ENCODE results near the gene MAP4. TPM values are rescaled to one million over a fixed set of nuclear protein-coding genes. Genes with fewer than 3 reads are reported as not detected.
"Not testable (repeated sequence)": the region's sequence is repeated elsewhere in the genome, so short reads cannot be mapped to it uniquely, and the experiment has no call there.

The MAP4 gene
- 100 to 1,000 TPM; 214 to 351 (median 231) TPM for total RNA-seq

GRCh38 chr3:48016301-48016973 lies at the start of gene MAP4:
Gene MAP4, minus strand, starts transcription at chr3:48016416. Its CDS starts 17,556 bp downstream, at chr3:47998860.
- TF ChIP-seq POLR2A (IDR thresholded peaks at IDR 0.05), result no peak
- TF ChIP-seq CTCF (IDR thresholded peaks at IDR 0.05), result no peak
- TF ChIP-seq POLR2AphosphoS5 (IDR thresholded peaks at IDR 0.05), result no peak
- TF ChIP-seq EP300 (IDR thresholded peaks at IDR 0.05), result no peak
- peak within 1 kb of the TSS; percentile 38 to 91 (median 74) for H3K27ac ChIP-seq
- ATAC-seq, result no peak
- H3K4me1 ChIP-seq, result peaks cover 35 to 86% (median 38%) of the 10 kb centered on the region in 3 donors
- H3K36me3 ChIP-seq, result no peaks in the 10 kb centered on the region
- no peaks in the 10 kb centered on the region for H3K9me3 ChIP-seq
- no peaks in the 10 kb centered on the region for H3K27me3 ChIP-seq
- H3K4me3 ChIP-seq, result no peak within 1 kb of the TSS
- 20 to 22% methylated on average over 3 of the region's 4 CpGs for WGBS, 2 donors (ENCODE audit: low coverage in 1 of 2)

DNA sequence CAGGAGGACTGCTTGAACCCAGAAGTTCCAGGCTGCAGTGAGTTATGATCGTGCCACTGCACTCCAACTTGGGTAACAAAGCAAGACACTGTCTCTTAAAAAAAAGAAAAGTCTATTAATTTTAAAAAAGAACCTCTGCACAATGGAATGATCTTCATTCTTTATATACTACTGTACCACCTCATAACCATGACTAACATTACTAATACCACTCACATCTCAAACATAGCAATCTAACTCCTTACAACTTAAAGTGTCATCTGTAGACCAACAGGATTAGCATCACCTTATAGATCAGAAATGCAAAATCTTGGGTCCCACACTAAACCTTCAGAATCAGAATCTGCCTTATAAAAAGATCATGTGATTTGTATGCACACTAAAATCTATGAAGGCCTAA lies 48.8 kb upstream of the MAP4 start:
- Histone ChIP-seq H3K4me3 (no peak overlapping the region), H3K36me3 (no peaks in the 10 kb centered on the region), H3K27ac (no peak overlapping the region), H3K9me3 (no peaks in the 10 kb centered on the region), H3K4me1 (peaks cover 0 to 78% (median 10%) of the 10 kb centered on the region in 3 donors), H3K27me3 (no peaks in the 10 kb centered on the region)
- ATAC-seq, result no peak
- no peak for TF ChIP-seq POLR2A (IDR thresholded peaks at IDR 0.05)
- no peak for TF ChIP-seq EP300 (IDR thresholded peaks at IDR 0.05)
- no peak for TF ChIP-seq CTCF (IDR thresholded peaks at IDR 0.05)
- no peak for TF ChIP-seq POLR2AphosphoS5 (IDR thresholded peaks at IDR 0.05)
- 86 to 88% methylated on average over 1 of the region's 1 CpG for WGBS, 2 donors (ENCODE audit: low coverage in 1 of 2)

DNA sequence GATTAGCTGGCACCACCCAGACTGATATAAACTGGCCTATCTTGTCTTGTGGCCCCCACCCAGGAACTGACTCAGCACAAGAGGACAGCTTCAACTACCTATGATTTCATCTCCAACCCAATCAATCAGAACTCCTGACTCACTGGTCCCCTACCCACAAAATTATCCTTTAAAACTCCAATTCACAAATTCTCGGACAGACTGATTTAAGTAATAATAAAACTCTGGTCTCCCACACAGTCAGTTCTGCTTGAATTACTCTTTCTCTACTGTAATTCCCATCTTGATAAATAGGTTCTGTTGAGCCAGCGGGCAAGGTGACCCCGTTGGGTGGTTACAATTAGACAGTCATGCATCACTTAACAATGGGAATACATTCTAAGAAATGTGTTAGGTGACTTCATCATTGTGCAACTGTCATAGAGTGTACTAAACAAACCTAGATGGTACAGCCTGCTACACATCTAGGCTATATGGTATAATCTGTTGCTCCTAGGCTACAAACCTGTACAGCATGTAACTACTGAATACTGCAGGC lies 48.1 kb upstream of the MAP4 start:
- no peak overlapping the region for H3K27ac ChIP-seq
- TF ChIP-seq CTCF (IDR thresholded peaks at IDR 0.05) (no peak), POLR2AphosphoS5 (IDR thresholded peaks at IDR 0.05) (no peak), POLR2A (IDR thresholded peaks at IDR 0.05) (no peak), EP300 (IDR thresholded peaks at IDR 0.05) (no peak)
- no peak overlapping the region for H3K4me3 ChIP-seq
- WGBS, 2 donors (ENCODE audit: low coverage in 1 of 2), result 68 to 100% methylated on average over 1 to 3 of the region's 3 CpGs
- H3K4me1 ChIP-seq, result peaks cover 0 to 72% (median 10%) of the 10 kb centered on the region in 3 donors
- H3K9me3 ChIP-seq, result no peaks in the 10 kb centered on the region
- no peaks in the 10 kb centered on the region for H3K27me3 ChIP-seq
- no peaks in the 10 kb centered on the region for H3K36me3 ChIP-seq
- ATAC-seq, result no peak

- ATAC-seq, H3K27ac ChIP-seq, H3K36me3 ChIP-seq, H3K27me3 ChIP-seq, H3K9me3 ChIP-seq, H3K4me3 ChIP-seq: not testable (repeated sequence)
- peaks cover 0 to 65% (median 10%) of the 10 kb centered on the region in 3 donors for H3K4me1 ChIP-seq
- WGBS, 2 donors (ENCODE audit: low coverage in 1 of 2), result no CpG with 5 or more reads among the region's 33 CpGs
These were observed 45.4 kb upstream of the MAP4 start for GRCh38 chr3:48061586-48061985.

DNA sequence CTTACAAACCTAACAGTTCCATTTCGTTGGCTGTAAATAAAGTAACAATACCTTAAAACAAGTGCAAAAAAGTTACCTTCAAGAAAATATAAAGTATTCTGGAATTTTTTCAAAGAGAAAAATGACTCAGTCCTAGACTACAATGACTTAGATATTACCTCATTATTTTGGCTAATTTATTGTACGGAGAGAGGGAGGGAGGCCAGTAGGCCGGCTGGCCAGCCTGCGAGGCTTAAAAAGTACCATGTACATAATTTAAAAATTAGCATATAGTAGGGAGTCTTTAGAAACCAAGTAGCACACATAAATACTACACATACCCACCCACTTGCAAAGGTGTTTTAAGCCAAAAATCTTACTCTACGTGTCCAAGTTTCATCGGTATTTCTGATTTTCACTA lies 41.9 kb upstream of the MAP4 start:
- no peak overlapping the region for H3K4me3 ChIP-seq
- H3K4me1 ChIP-seq, result peaks cover 0 to 39% (median 6%) of the 10 kb centered on the region in 3 donors
- WGBS, 2 donors (ENCODE audit: low coverage in 1 of 2), result 44 to 73% methylated on average over 6 of the region's 6 CpGs
- no peak for ATAC-seq
- H3K9me3 ChIP-seq, result no peaks in the 10 kb centered on the region
- TF ChIP-seq EP300 (IDR thresholded peaks at IDR 0.05), result no peak
- H3K27ac ChIP-seq, result no peak overlapping the region
- H3K27me3 ChIP-seq, result no peaks in the 10 kb centered on the region
- H3K36me3 ChIP-seq, result no peaks in the 10 kb centered on the region

DNA sequence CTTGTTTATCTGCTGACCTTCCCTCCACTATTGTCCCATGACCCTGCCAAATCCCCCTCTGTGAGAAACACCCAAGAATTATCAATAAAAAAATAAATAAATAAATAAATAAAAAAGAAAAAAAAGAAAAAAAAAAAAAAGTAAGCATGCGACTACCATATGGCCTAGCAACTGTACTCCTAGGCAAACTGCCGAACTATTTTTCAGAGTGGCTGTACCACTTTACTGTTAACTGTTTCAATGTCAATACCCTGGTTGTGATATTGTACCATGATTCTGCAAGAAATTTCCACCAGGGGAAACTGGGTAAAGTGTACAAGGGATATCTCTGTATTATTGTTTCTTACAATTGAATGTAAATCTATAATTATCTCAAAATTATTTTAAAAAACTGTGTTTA lies 41.3 kb upstream of the MAP4 start:
- H3K27me3 ChIP-seq, result no peaks in the 10 kb centered on the region
- H3K36me3 ChIP-seq, result no peaks in the 10 kb centered on the region
- TF ChIP-seq CTCF (IDR thresholded peaks at IDR 0.05), result no peak
- TF ChIP-seq POLR2A (IDR thresholded peaks at IDR 0.05), result no peak
- TF ChIP-seq POLR2AphosphoS5 (IDR thresholded peaks at IDR 0.05), result no peak
- TF ChIP-seq EP300 (IDR thresholded peaks at IDR 0.05), result no peak
- peaks cover 0 to 43% (median 6%) of the 10 kb centered on the region in 3 donors for H3K4me1 ChIP-seq
- no peaks in the 10 kb centered on the region for H3K9me3 ChIP-seq
- 19 to 81% methylated on average over 2 of the region's 2 CpGs for WGBS, 2 donors (ENCODE audit: low coverage in 1 of 2)
- H3K27ac ChIP-seq, result no peak overlapping the region
- no peak overlapping the region for H3K4me3 ChIP-seq
- no peak for ATAC-seq

Data from gastroesophageal sphincter (tissue), 4 donors.